Measurements from ENCODE around the gene CUL3. TPM values are rescaled to one million over a fixed set of nuclear protein-coding genes. Genes with fewer than 3 reads are reported as not detected.
"Not testable (repeated sequence)": the region's sequence is repeated elsewhere in the genome, so short reads cannot be mapped to it uniquely, and the experiment has no call there.

CUL3 gene
- total RNA-seq, 1 experiment from 2014 or later: 95.7 TPM

GRCh38 chr2:224523626-224524577, 61.3 kb downstream of the CUL3 start:
- Histone ChIP-seq H2AFZ (ENCODE audit: low read depth, low read length, poor library complexity, severe bottlenecking) (no peak overlapping the region), H3K27me3 (ENCODE audit: insufficient read depth, low read length) (no peaks in the 10 kb centered on the region), H4K20me1 (ENCODE audit: insufficient read depth) (peaks cover 28% of the 10 kb centered on the region; the same call in 1 of the 2 replicates), H3K4me1 (ENCODE audit: control insufficient read depth in 1 of 2, insufficient read depth in 2 of 2, low read length in 2 of 2) (no peaks in the 10 kb centered on the region), H3K79me2 (ENCODE audit: insufficient read depth, low read length) (peaks cover 100% of the 10 kb centered on the region), H3K36me3 (ENCODE audit: control insufficient read depth in 1 of 2, insufficient read depth in 2 of 2, low read length in 2 of 2) (no peaks in the 10 kb centered on the region), H3K4me3 (replicated peaks in 1 of 2; ENCODE audit: low read depth in 1 of 2, low read length in 2 of 2) (no peak overlapping the region), H3K9me2 (ENCODE audit: insufficient read depth) (no peaks in the 10 kb centered on the region), H3K9me3 (ENCODE audit: control insufficient read depth in 1 of 2, insufficient read depth in 1 of 2, low read depth in 1 of 2, low read length in 2 of 2) (no peaks in the 10 kb centered on the region), H3K4me2 (ENCODE audit: low read length) (no peak overlapping the region), H3K9ac (ENCODE audit: low read length) (no peak overlapping the region), H3K27ac (ENCODE audit: low read depth, low read length) (no peak overlapping the region)
- ATAC-seq (no peak), DNase-seq (ENCODE audit: low read depth, low spot score) (no peak)
- TF ChIP-seq ATF3 (IDR thresholded peaks at IDR 0.05): no peak
- no peak for TF ChIP-seq RAD21 (IDR thresholded peaks at IDR 0.05; ENCODE audit: low read depth)
- TF ChIP-seq POLR2AphosphoS5 (IDR thresholded peaks at IDR 0.05; ENCODE audit: low read depth, low read length): no peak
- TF ChIP-seq FOSL1 (IDR thresholded peaks at IDR 0.05; ENCODE audit: low read depth): no peak
- no peak for TF ChIP-seq EZH2phosphoT487 (IDR thresholded peaks at IDR 0.05; ENCODE audit: borderline replicate concordance)
- TF ChIP-seq, protein P1, sequence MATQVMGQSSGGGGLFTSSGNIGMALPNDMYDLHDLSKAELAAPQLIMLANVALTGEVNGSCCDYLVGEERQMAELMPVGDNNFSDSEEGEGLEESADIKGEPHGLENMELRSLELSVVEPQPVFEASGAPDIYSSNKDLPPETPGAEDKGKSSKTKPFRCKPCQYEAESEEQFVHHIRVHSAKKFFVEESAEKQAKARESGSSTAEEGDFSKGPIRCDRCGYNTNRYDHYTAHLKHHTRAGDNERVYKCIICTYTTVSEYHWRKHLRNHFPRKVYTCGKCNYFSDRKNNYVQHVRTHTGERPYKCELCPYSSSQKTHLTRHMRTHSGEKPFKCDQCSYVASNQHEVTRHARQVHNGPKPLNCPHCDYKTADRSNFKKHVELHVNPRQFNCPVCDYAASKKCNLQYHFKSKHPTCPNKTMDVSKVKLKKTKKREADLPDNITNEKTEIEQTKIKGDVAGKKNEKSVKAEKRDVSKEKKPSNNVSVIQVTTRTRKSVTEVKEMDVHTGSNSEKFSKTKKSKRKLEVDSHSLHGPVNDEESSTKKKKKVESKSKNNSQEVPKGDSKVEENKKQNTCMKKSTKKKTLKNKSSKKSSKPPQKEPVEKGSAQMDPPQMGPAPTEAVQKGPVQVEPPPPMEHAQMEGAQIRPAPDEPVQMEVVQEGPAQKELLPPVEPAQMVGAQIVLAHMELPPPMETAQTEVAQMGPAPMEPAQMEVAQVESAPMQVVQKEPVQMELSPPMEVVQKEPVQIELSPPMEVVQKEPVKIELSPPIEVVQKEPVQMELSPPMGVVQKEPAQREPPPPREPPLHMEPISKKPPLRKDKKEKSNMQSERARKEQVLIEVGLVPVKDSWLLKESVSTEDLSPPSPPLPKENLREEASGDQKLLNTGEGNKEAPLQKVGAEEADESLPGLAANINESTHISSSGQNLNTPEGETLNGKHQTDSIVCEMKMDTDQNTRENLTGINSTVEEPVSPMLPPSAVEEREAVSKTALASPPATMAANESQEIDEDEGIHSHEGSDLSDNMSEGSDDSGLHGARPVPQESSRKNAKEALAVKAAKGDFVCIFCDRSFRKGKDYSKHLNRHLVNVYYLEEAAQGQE (IDR thresholded peaks at IDR 0.05; ENCODE audit: low read depth): no peak
- no peak for TF ChIP-seq YY1 (IDR thresholded peaks at IDR 0.05; ENCODE audit: extremely low read depth, insufficient replicate concordance, low read depth, low read length)
- no peak for TF ChIP-seq ZFX (IDR thresholded peaks at IDR 0.05)
- ChIA-PET CTCF (no interaction called here), POLR2A (no interaction called here), RAD21 (ENCODE audit: low non-redundant PET in 1 of 2, low total read pairs in 2 of 2, uncharacterized antibody in 2 of 2, unreplicated experiment in 2 of 2) (no interaction called here)
- intact Hi-C loops (cut with micrococcal nuclease): no loop called here
- BruUV-seq (replicated peaks): no TSS peak

GRCh38 chr2:224522483-224522882, 62.7 kb downstream of the CUL3 start:
- BruUV-seq (replicated peaks); H2AFZ ChIP-seq (ENCODE audit: low read depth, low read length, poor library complexity, severe bottlenecking); H3K36me3 ChIP-seq (ENCODE audit: control insufficient read depth in 1 of 2, insufficient read depth in 2 of 2, low read length in 2 of 2); ATAC-seq; RAD21 ChIA-PET (ENCODE audit: low non-redundant PET in 1 of 2, low total read pairs in 2 of 2, uncharacterized antibody in 2 of 2, unreplicated experiment in 2 of 2); POLR2A ChIA-PET; H3K27ac ChIP-seq (ENCODE audit: low read depth, low read length); H3K9ac ChIP-seq (ENCODE audit: low read length); H3K27me3 ChIP-seq (ENCODE audit: insufficient read depth, low read length); CTCF ChIA-PET; DNase-seq (ENCODE audit: low read depth, low spot score); H3K9me2 ChIP-seq (ENCODE audit: insufficient read depth); H3K4me3 ChIP-seq (replicated peaks in 1 of 2; ENCODE audit: low read depth in 1 of 2, low read length in 2 of 2); H3K4me1 ChIP-seq (ENCODE audit: control insufficient read depth in 1 of 2, insufficient read depth in 2 of 2, low read length in 2 of 2); H3K4me2 ChIP-seq (ENCODE audit: low read length); H3K9me3 ChIP-seq (ENCODE audit: control insufficient read depth in 1 of 2, insufficient read depth in 1 of 2, low read depth in 1 of 2, low read length in 2 of 2); intact Hi-C loops (cut with micrococcal nuclease): not testable (repeated sequence)
- Histone ChIP-seq H4K20me1 (ENCODE audit: insufficient read depth) (peaks cover 16% of the 10 kb centered on the region; the same call in 1 of the 2 replicates), H3K79me2 (ENCODE audit: insufficient read depth, low read length) (peaks cover 100% of the 10 kb centered on the region)
